DMS 273 (cell line): ENCODE data around the gene KRT5.
"Not testable (repeated sequence)": the region's sequence is repeated elsewhere in the genome, so short reads cannot be mapped to it uniquely, and the experiment has no call there.

ENCODE experiments used
- DNase-seq: peaks from one replicate; lab custom pipeline; 2025; ENCODE audit not compliant: unreplicated experiment; lab: John Stamatoyannopoulos, UW

KRT5 gene

GRCh38 chr12:52521568-52522266 lies 1.5 kb upstream of the KRT5 start:
- DNase-seq = no peak

GRCh38 chr12:52521175-52521567 lies 977 bp upstream of the KRT5 start:
- DNase-seq = peak; percentile 68

- DNase-seq = no peak
These were observed 849 bp downstream of the KRT5 start for GRCh38 chr12:52519387-52519703.

GRCh38 chr12:52518574-52519386 lies 1.4 kb downstream of the KRT5 start:
- DNase-seq = no peak

- no peak for DNase-seq
These were observed 2.3 kb downstream of the KRT5 start for GRCh38 chr12:52517888-52518287.

- no peak for DNase-seq
These were observed 3.0 kb downstream of the KRT5 start for GRCh38 chr12:52517005-52517835.

- DNase-seq = no peak
These were observed 4.0 kb downstream of the KRT5 start for GRCh38 chr12:52515927-52516831.

- DNase-seq = no peak
These were observed 4.9 kb downstream of the KRT5 start for GRCh38 chr12:52515319-52515646.

GRCh38 chr12:52514471-52515318 lies 5.5 kb downstream of the KRT5 start:
- no peak for DNase-seq

GRCh38 chr12:52513736-52514135 lies 6.5 kb downstream of the KRT5 start:
- no peak for DNase-seq

- DNase-seq = no peak
These were observed 12.0 kb downstream of the KRT5 start for GRCh38 chr12:52508211-52508610.

GRCh38 chr12:52506858-52507715 lies 13.1 kb downstream of the KRT5 start:
- DNase-seq = peak; percentile 51

- no peak for DNase-seq
These were observed 17.3 kb downstream of the KRT5 start for GRCh38 chr12:52502877-52503276.

GRCh38 chr12:52501490-52501889 lies 18.7 kb downstream of the KRT5 start:
- DNase-seq = no peak

- DNase-seq = not testable (repeated sequence)
These were observed 19.6 kb downstream of the KRT5 start for GRCh38 chr12:52500574-52500973.

- no peak for DNase-seq
These were observed 20.2 kb downstream of the KRT5 start for GRCh38 chr12:52499806-52500560.

- DNase-seq = no peak
These were observed 21.2 kb downstream of the KRT5 start for GRCh38 chr12:52498946-52499345.

GRCh38 chr12:52497975-52498374 lies 22.2 kb downstream of the KRT5 start:
- no peak for DNase-seq
